Measurements from ENCODE around the gene B4GALT6. TPM values are rescaled to one million over a fixed set of nuclear protein-coding genes. Genes with fewer than 3 reads are reported as not detected.

B4GALT6 gene
- total RNA-seq, 1 donor from 2014 or later: 3.5 TPM

DNA sequence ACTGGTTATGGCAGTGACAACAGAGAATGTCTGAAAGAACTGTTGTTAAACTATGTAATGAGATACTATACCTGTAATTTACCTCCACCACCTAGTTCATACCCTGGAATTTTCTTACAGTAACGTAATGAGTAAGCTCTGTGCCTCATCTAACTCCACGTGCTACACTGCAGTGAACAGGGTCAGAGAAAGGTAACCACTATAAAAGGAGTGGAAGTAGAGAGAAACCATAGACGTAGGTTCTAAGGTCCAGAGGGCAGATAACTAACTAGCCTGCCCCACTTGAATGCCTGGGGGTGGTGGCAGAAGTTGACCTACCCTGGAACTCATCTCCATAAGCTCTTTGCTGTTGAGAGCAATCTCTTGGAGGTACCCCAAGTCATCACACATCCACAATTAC lies 32.0 kb upstream of the B4GALT6 start:
- intact Hi-C loops (cut with DNase I): no loop called here
- no peaks in the 10 kb centered on the region for H3K4me1 ChIP-seq

DNA sequence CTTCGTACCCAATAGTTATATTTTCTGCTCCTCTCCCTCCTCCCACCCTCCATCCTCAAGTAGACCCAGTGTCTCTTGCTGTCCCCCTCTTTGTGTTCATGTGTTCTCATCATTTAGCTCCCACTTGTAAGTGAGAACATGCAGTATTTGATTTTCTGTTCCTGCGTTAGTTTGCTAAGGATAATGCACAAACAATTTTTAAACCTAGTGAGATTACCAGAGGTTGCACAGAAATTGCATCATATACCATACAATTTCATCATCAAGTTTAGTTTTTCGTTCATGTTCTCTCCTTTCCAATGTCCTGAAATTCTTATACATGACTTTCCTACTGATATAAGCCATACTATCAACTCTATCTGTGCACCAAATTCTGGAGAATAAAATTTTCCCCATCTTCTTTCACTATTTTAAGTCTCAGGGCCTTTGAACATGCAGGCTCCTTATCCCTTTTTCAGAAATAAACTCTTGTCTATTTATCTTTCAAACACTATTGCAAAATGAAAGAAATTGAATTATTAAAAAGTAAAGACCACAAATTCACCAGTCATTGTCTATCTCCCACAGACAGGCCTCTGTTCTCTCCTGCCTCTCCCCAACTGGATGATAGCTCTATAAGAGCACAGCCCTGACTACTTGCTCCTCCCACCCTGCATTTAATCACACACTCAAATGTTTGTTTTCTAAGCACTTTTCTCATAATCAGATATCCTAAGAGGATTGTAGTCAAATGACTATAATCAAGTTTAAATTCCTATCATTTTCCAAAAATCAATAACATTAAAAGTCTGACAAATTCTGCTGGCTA lies 27.2 kb upstream of the B4GALT6 start:
- intact Hi-C loops (cut with DNase I): no loop called here
- no peak overlapping the region for H3K27ac ChIP-seq
- DNase-seq (no peak), ATAC-seq (no peak)
- no peaks in the 10 kb centered on the region for H3K4me1 ChIP-seq
- no peak overlapping the region for H3K4me3 ChIP-seq
- TF ChIP-seq, protein P1, sequence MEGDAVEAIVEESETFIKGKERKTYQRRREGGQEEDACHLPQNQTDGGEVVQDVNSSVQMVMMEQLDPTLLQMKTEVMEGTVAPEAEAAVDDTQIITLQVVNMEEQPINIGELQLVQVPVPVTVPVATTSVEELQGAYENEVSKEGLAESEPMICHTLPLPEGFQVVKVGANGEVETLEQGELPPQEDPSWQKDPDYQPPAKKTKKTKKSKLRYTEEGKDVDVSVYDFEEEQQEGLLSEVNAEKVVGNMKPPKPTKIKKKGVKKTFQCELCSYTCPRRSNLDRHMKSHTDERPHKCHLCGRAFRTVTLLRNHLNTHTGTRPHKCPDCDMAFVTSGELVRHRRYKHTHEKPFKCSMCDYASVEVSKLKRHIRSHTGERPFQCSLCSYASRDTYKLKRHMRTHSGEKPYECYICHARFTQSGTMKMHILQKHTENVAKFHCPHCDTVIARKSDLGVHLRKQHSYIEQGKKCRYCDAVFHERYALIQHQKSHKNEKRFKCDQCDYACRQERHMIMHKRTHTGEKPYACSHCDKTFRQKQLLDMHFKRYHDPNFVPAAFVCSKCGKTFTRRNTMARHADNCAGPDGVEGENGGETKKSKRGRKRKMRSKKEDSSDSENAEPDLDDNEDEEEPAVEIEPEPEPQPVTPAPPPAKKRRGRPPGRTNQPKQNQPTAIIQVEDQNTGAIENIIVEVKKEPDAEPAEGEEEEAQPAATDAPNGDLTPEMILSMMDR (IDR thresholded peaks at IDR 0.05): no peak
- H3K27me3 ChIP-seq: no peaks in the 10 kb centered on the region
- H3K9me3 ChIP-seq: no peaks in the 10 kb centered on the region
- H3K36me3 ChIP-seq: no peaks in the 10 kb centered on the region

More for the DNA sequence above, 32.0 kb upstream of the B4GALT6 start:
- no peak overlapping the region for H3K27ac ChIP-seq
- H3K4me3 ChIP-seq: no peak overlapping the region
- TF ChIP-seq, protein P1 (IDR thresholded peaks at IDR 0.05): no peak
- no peaks in the 10 kb centered on the region for H3K27me3 ChIP-seq
- DNase-seq (no peak), ATAC-seq (no peak)
- H3K9me3 ChIP-seq: no peaks in the 10 kb centered on the region
- no peaks in the 10 kb centered on the region for H3K36me3 ChIP-seq

DNA sequence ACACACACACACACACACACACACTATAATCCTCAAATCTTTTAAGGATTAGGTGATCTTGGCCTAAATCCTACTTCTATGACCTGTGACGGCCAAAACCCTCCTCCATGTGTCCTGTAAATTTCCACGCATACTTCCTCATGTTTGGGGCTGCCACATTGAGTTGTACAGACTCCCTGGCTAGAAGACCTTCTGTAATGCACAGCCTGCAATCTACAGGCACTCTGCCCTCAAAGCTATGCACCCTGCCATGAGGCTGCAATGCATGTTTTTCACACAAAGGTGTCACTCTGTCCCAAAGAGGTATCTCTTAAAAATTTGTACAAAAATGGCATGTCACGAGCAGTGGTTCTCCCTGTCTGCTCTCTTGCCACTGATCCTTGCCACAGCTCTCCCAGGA lies 26.4 kb upstream of the B4GALT6 start:
- no peak for DNase-seq
- TF ChIP-seq, protein P1 (IDR thresholded peaks at IDR 0.05): no peak
- Histone ChIP-seq H3K27ac (no peak overlapping the region), H3K4me3 (no peak overlapping the region), H3K4me1 (no peaks in the 10 kb centered on the region), H3K36me3 (no peaks in the 10 kb centered on the region), H3K9me3 (no peaks in the 10 kb centered on the region), H3K27me3 (no peaks in the 10 kb centered on the region)
- intact Hi-C loops (cut with DNase I): no loop called here
- no peak for ATAC-seq

DNA sequence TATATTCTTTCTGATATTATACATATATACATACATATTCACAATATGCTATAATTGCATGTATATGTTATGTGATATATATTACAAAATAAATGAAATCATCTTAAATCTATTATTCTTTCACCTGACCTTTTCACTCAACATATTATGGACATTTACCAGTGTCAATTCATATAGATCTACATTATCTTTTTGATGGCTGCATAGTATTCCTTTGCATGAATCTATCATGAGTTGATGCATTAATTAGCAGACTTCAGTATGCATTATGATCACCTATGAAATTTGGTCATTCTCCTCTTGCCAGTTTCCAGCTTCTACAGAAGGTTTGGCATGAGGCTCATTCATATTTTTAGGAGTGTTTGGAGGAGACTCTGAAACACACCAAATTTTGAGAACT lies 23.4 kb upstream of the B4GALT6 start:
- TF ChIP-seq, protein P1 (IDR thresholded peaks at IDR 0.05): no peak
- Histone ChIP-seq H3K27ac (no peak overlapping the region), H3K36me3 (no peaks in the 10 kb centered on the region), H3K27me3 (no peaks in the 10 kb centered on the region), H3K4me1 (no peaks in the 10 kb centered on the region), H3K9me3 (no peaks in the 10 kb centered on the region), H3K4me3 (no peak overlapping the region)
- DNase-seq (no peak), ATAC-seq (no peak)
- intact Hi-C loops (cut with DNase I): no loop called here

DNA sequence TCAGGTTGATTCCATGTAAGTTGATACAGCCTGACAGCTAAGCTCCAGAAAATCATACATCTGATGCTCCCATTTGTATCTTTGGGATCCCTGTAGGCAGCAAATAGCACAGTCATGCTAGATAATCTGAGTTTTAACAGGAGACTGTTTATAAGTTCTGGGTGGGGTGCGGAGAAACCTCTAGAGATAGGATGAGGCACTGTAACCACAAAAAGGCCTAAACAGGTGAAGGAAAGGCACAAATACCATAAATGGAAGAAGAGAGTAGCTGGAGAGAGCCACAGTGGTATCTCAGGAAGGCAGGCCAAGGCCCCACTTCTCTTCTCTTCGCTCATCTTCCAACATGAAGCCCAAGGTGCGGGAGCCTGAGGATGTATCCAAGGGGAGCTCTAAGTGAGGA lies 18.1 kb upstream of the B4GALT6 start:
- no peak for ATAC-seq
- Histone ChIP-seq H3K4me3 (no peak overlapping the region), H3K36me3 (no peaks in the 10 kb centered on the region), H3K4me1 (no peaks in the 10 kb centered on the region), H3K27me3 (no peaks in the 10 kb centered on the region), H3K9me3 (no peaks in the 10 kb centered on the region), H3K27ac (no peak overlapping the region)
- no peak for DNase-seq
- TF ChIP-seq, protein P1 (IDR thresholded peaks at IDR 0.05): no peak
- intact Hi-C loops (cut with DNase I): no loop called here

Data from upper lobe of right lung (tissue), 1 donor.